Stimulated activated CD8-positive, alpha-beta memory T cell treated with anti-CD3 and anti-CD28 coated beads, Interleukin-7, amount 100 ng/mL, for 48 hours (primary cell): ENCODE data around the gene ACOX3.
"Not testable (repeated sequence)": the region's sequence is repeated elsewhere in the genome, so short reads cannot be mapped to it uniquely, and the experiment has no call there.

ENCODE experiments used
- DNase-seq, 2 donors: peaks; one replicate each; pipeline ENCODE4 v3.0.0-alpha.2; 2020; ENCODE audit warnings: low read depth in 1 of 2; ENCODE audit errors: extremely low read depth in 1 of 2

ACOX3 gene

GRCh38 chr4:8359193-8359592 lies 81.3 kb downstream of the ACOX3 start:
- DNase-seq = no peak

DNA sequence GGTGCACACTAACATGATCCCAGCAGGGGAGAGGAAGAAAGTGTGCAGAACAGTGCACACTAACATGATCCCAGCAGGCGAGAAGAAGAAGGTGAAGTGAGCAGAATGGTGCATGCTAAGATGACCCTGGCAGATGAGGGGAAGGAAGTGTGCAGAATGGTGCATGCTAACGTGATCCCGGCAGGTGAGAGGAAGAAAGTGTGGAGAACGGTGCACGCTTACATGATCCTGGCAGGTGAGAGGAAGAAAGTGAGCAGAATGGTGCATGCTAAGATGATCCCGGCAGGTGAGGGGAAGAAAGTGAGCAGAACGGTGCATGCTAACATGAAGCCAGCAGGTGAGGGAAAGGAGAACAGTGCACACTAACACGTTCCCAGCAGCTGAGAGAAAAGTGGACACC lies 83.7 kb downstream of the ACOX3 start:
- no peak for DNase-seq

DNA sequence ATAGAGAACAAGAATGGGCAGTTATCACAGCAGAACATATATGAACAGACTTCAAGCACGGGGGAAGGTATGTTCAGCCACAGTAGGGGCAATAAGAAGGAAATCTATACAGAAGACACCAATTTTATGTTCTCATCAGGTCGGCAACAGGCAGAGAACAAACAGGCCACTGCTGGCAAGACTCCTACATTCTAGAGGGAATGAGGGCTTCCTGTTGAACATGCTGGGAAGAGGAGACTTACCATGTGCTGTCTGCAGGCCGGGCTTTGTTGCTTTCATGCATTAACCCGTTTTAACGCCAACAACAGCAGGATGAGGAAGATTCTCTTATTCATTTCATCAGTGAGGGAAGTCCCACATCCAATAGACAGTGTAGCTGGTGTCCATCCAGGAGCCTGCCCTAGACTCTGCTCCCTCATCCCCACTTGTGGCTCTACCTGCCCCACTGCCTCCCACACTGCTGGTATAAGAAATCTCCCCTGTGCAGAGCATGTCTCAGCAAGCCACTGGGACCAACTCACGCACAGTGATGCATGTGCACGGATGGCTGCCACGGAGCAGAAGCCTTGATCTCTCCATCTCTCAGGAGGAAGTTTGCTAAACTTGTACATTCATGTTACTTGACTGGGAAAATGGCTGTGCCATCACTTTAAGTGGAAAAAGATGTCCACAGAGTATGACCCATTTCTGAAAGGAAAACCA lies 84.5 kb downstream of the ACOX3 start:
- no peak for DNase-seq

DNA sequence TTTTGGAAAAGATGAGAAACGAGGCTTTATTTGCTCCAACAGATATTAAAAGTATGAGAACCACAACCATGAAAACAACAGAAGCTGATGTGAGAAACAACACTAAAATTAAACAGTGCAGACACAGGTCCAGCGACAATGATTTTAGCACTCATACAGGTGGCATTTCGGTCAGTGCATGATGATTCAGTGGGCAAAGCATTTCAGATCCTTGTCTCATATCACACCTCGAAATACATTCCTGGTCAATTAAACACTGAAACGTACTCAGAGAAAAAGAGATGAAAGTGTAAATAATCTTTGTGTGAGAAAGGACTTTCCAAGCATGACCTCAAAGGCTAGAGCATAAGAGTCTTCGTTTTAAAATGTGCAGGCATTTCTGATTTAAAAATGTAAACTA lies 85.2 kb downstream of the ACOX3 start:
- no peak for DNase-seq

DNA sequence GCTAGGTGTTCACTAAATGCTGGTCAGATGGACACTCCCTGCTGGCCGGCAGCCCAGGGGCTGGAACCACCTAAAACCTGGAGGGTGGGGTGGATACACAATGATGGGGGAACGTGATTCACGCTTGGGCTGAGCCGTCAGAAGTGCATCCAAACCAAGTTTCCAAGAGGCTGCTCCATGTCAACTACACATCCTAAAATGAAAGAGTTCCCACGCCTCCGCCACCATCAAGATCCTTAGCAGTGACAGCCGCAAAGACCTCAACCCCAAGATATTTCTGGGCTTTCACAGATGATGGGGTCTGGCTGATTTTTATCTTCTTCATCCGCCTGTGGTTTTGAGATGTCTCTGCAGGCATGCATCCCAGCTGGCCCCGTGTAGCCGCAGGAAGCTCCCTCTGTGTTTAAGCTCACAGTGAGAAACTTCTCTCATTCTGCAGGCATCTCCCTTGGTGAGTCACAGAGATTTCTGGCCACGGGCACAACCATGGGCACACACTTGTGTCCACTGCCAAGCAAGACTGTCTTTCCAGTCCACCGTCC lies 86.5 kb downstream of the ACOX3 start:
- no peak for DNase-seq

- DNase-seq = no peak
Observed at GRCh38 chr4:8353158-8353669, 87.3 kb downstream of the ACOX3 start.

DNA sequence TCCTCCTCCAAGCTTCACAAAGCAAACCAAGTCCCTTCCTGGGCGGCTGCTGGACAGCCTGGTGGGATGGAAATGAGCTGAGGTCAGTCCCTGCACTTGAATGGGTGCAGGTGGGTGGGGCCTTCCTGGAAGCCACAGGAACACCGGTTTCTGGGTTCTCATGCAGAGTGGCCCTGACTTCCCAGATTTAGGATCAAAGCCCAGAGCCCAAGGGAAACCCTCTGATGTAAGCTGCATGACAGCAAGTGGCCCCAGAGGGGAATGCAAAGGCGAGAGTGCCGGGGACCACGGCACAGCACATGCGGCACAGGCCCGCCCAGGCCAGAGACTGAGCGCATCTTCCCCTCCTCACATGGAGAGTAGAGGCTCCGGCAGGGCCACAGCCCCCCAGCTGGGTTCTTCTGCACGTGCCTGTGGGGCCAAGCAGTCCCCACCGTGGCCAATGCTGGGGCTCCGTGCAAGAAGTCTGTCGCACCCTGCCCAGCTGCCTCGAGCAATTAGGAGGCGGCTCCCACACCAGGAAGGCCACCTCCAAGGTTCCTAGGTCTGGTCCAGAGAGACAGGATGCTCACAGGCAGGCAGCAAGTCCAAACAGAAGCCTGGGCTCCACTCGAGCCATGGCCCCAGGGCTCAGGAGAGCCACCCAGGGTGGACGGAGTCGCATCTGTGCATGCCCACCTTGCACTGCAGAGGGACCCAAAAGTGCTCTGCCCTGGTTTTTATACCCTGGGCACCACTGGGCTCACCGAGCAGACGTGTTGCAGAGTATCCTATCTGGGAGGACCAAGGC lies 88.0 kb downstream of the ACOX3 start:
- no peak for DNase-seq

GRCh38 chr4:8351931-8352367 lies 88.6 kb downstream of the ACOX3 start:
- no peak for DNase-seq

GRCh38 chr4:8350841-8351461 lies 89.6 kb downstream of the ACOX3 start:
- no peak for DNase-seq

DNA sequence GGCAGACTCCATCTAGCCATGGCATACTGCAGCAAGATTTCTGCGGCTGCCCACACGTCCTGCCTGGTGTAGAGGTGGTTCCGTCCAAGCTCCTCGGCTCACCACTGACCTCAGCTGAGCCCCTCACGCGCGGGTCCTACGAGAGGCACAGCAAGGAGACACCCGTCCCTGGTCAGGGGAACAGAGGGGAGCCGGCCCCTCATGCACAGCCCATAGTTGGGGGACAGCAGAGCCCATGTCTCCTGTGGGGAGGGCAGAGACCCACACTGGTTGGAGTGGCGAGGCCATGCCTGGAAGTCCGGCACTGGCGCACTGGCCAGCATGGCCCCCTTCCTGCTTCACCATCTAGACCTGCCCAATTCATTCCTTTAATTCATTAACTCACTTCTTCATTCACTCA lies 90.2 kb downstream of the ACOX3 start:
- no peak for DNase-seq

DNA sequence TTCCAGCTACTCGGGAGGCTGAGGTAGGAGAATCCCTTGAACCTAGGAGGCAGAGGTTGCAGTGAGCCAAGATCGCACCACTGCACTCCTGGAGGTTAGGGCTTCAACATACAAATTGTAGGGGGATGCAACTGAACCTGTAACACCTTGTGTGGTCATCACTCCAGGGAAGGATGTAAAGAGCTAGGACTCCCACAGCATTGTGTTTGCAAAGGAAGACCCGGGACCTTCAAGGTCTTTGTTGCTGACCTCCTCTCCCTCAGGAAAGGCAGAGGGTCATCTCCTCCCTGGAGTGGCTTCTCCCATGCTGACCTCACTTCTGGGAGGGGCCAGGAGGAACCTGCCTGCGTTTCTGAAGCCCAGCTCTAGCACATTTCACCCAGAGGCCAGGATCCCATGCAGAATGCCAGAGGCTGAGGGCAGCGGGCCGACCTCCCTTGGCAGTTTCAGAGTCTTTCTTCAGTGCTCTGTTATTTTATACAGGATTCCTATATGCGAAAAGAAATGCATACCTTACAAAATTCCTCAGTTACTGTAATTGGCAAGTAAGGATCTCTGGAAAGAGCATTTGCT lies 90.8 kb downstream of the ACOX3 start:
- DNase-seq = no peak

DNA sequence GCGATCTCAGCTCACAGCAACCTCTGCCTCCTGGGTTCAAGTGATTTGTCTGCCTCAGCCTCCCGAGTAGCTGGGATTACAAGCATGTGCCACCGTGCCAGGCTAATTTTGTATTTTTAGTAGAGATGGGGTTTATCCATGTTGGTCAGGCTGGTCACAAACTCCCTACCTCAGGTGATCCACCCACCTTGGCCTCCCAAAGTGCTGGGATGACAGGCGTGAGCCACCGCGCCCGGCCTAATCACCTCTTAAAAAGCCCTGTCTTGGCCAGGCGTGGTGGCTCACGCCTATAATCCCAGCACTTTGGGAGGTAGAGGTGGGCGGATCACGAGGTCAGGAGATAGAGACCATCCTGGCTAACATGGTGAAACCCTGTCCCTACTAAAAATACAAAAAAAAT lies 91.3 kb downstream of the ACOX3 start:
- not testable (repeated sequence) for DNase-seq

DNA sequence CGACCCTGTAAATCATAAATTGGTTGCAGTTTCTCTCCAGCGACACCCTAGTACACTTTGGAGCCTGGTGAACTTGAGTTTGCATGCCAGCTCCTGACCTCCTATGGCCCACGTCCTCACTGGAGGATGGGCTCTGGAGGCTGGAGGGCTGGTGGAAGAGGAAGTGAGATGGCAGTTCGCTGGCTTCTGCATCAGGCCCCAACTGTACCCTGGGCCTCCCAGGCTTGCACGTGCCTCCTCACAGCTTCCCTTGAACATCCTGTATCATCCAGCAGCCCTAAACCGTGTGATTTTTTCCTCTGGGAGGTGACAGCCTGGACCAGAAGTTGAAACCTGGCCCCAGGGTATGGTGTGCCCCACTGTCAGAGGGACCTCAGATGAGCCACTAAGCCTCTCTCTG lies 92.5 kb downstream of the ACOX3 start:
- DNase-seq = no peak

- no peak for DNase-seq
Observed at GRCh38 chr4:8347660-8348059, 92.9 kb downstream of the ACOX3 start.

- no peak for DNase-seq
Observed at GRCh38 chr4:8346838-8347605, 93.5 kb downstream of the ACOX3 start.

- no peak for DNase-seq
Observed at GRCh38 chr4:8345946-8346814, 94.3 kb downstream of the ACOX3 start.

DNA sequence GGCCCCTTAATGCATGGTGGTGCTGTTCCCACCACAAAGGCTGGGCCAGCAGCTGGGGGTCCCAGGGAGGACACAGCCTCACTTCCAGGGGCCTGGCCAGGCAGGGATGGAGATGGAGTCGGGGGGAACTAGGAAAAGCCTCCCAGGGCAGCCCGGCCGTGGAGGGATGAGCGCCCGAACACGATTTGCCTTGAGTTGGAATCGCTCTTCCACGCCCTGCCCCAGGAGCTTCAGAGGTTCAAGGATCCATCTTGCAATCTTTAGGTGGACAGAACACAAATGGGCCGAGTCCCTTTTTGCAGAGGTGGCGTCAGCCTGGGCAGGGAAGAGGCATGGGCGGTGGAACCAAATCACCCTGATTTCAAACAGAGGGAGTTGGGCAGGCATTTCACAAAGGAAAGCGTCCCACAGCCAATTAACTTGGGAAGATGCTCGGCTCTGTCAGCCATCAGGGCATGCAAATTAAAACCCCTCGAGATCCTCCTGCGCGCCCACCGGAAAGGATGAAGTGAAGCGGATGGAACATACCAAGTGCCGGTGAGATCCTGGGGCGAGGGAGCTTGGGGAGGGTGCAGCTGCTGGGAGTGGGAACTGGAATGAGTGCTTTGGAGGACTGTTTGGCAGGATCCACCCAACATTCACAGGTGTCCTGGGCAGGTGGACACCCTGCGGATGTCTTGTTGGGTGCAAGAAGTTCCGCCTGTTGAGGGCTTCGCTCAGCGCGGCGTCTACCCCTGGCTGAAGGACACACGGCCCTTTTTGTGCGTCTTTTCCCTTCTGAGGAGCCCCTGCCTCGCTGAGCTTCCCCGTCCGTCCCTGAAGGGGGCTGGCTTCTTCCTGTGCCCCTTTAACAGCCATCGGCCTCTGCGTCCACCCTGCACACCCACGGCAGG lies 95.2 kb downstream of the ACOX3 start:
- DNase-seq = no peak

DNA sequence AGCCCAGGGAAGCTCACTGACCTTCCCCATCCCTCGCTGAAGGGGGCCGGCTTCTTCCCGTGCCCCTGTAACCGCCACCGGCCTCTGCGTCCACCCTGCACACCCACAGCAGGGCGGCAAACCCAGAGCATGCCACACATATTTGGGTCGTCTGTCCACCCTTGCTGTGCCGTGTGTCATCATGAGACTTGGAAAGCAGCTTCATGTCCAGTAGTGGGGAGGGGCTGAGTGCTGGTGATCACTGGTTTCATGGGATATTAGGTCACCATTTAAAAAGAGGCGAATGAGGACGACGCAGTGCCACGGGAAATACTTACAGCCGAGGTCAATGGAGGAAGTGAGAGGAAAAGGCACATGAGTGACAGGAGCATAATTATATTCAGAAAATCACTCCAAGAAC lies 96.1 kb downstream of the ACOX3 start:
- DNase-seq = no peak

- DNase-seq = no peak
Observed at GRCh38 chr4:8343967-8344331, 96.6 kb downstream of the ACOX3 start.
